GM06990 (cell line): Measurements from ENCODE around the gene EZH1.
A peak's percentile ranks its signal among the peaks of the same experiment; 100 is the strongest.

Experiments
- DNase-seq: peaks from one replicate; pipeline ENCODE4 v3.0.0-alpha.2; 2011; ENCODE audit not compliant: insufficient read length; ENCODE audit errors: extremely low read depth
- H3K27me3 ChIP-seq: replicated peaks from 2 replicates; pipeline ENCODE4 v1.6.0; 2011; ENCODE audit warnings: low read length; ENCODE audit not compliant: control insufficient read depth, insufficient read depth
- H3K36me3 ChIP-seq: 2 replicates; pipeline ENCODE4 v1.5.1; 2011; ENCODE audit warnings: low read length; ENCODE audit not compliant: control insufficient read depth, insufficient read depth
- H3K4me3 ChIP-seq: replicated peaks from 2 replicates; pipeline ENCODE4 v1.5.1; 2011; ENCODE audit warnings: low read depth, mild to moderate bottlenecking, control low read depth, low read length
- TF ChIP-seq, protein P1 (sequence below): IDR thresholded peaks from 2 replicates; pipeline ENCODE4 v1.5.1; 2011; ENCODE audit warnings: low read length, control low read depth, mild to moderate bottlenecking, inconsistent platforms; ENCODE audit not compliant: insufficient read depth, poor library complexity, severe bottlenecking

Gene EZH1

DNA sequence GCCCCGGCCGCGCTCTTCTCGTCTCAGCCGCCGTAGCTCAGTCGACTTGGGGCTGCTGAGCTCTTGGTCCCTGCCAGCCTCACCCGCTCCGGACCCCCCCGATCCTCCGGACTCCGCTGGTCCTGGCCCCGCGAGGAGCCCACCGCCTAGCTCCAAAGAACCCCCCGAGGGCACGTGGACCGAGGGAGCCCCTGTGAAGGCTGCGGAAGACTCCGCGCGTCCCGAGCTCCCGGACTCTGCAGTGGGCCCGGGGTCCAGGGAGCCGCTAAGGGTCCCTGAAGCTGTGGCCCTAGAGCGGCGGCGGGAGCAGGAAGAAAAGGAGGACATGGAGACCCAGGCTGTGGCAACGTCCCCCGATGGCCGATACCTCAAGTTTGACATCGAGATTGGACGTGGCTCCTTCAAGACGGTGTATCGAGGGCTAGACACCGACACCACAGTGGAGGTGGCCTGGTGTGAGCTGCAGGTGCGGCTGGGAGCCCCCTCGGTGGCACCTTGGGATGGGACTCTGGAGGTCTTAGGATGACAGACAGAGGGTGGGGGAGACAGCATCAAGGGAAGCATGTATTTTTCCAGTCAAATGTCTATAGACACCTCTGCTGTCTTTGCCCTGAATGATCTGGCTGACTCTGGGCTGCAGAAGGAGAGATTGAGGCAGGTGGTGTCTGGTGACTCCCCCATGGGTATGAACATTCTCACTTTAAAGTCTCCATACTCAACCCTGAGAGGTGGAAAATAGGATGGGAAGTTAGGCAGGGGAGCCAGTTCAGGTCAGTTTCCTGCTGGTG is 36.2 kb upstream of the EZH1 start:
- H3K4me3 ChIP-seq: no peak overlapping the region
- TF ChIP-seq, protein P1, sequence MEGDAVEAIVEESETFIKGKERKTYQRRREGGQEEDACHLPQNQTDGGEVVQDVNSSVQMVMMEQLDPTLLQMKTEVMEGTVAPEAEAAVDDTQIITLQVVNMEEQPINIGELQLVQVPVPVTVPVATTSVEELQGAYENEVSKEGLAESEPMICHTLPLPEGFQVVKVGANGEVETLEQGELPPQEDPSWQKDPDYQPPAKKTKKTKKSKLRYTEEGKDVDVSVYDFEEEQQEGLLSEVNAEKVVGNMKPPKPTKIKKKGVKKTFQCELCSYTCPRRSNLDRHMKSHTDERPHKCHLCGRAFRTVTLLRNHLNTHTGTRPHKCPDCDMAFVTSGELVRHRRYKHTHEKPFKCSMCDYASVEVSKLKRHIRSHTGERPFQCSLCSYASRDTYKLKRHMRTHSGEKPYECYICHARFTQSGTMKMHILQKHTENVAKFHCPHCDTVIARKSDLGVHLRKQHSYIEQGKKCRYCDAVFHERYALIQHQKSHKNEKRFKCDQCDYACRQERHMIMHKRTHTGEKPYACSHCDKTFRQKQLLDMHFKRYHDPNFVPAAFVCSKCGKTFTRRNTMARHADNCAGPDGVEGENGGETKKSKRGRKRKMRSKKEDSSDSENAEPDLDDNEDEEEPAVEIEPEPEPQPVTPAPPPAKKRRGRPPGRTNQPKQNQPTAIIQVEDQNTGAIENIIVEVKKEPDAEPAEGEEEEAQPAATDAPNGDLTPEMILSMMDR: no peak
- DNase-seq: no peak
- H3K27me3 ChIP-seq: peaks cover 9% of the 10 kb centered on the region
- H3K36me3 ChIP-seq: peaks cover 14% of the 10 kb centered on the region

GRCh38 chr17:42779936-42780850 is 35.4 kb upstream of the EZH1 start, which contains the start of gene WNK4:
TSS of gene WNK4 (plus strand) at chr17:42780610. CDS start at chr17:42780699, 89 bp downstream.
- Histone ChIP-seq H3K4me3 (no peak within 1 kb of the TSS), H3K36me3 (peaks cover 15% of the 10 kb centered on the region), H3K27me3 (peaks cover 7% of the 10 kb centered on the region)
- no peak for DNase-seq
- TF ChIP-seq, protein P1: no peak

DNA sequence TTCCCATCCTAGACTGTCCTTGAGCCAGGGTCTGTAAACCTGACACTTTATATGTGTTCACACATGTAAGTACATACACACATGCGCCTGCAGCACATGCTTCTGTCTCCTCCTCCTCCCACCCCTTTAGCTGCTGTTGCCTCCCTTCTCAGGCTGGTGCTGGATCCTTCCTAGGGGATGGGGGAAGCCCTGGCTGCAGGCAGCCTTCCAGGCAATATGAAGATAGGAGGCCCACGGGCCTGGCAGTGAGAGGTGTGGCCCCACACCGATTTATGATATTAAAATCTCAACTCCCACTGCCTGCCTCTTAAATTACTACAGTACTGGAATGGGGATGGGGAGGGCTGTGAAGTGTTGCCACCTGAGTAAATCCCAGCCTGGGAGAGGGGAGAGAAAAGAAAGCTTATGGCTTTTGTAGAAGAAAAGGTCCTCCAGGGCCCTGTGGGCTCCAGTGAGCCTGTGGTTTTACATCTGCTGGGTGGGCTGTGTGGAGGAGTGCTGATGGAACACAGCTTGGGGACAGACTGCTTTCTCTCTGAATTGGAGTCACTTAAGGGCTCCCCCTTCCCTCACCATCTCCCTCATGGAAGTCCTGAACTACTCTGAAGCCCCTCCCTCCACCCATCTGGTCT is 34.6 kb upstream of the EZH1 start:
- DNase-seq: no peak
- Histone ChIP-seq H3K27me3 (peaks cover 7% of the 10 kb centered on the region), H3K36me3 (peaks cover 15% of the 10 kb centered on the region), H3K4me3 (no peak overlapping the region)
- TF ChIP-seq, protein P1: no peak

DNA sequence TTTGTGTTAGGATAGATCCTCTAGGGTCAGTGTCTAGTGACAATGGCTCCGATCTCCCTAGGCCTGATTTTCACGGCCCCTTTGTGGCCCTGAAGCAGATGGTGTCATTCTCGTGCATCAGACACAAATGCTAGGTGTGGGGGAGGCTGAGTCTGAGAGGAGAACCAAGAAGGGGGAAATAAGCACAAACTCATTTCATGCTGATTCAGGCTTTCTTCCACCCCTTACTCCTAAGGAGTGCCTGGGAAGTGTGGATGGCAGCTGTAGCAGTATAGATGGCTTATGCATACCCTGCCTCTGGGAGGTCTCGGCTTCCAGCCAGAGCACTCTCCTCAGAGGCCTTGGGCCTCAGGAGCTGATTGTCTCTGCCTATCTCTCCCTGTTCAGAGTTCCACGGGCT is 33.7 kb upstream of the EZH1 start:
- H3K36me3 ChIP-seq: peaks cover 15% of the 10 kb centered on the region
- DNase-seq: no peak
- TF ChIP-seq, protein P1: no peak
- peaks cover 6% of the 10 kb centered on the region for H3K27me3 ChIP-seq
- no peak overlapping the region for H3K4me3 ChIP-seq

GRCh38 chr17:42775534-42776098 is 30.8 kb upstream of the EZH1 start:
- Histone ChIP-seq H3K36me3 (peaks cover 15% of the 10 kb centered on the region), H3K4me3 (no peak overlapping the region), H3K27me3 (no peaks in the 10 kb centered on the region)
- no peak for DNase-seq
- TF ChIP-seq, protein P1: peak; percentile 9
